HepG2 (cell line): ENCODE results near the gene PKLR. TPM values are rescaled to one million over a fixed set of nuclear protein-coding genes. Genes with fewer than 3 reads are reported as not detected.

ENCODE experiments used
- ATAD3A ChIP-seq: sonication (generic); formaldehyde crosslinking; IDR thresholded peaks from 2 replicates; pipeline ENCODE4 v1.4.0; 2020; ENCODE audit warnings: missing genetic modification reagents
- BORCS8-MEF2B ChIP-seq: sonication (generic); formaldehyde crosslinking; IDR thresholded peaks from 2 replicates; pipeline ENCODE4 v1.8.0; 2022; ENCODE audit warnings: mild to moderate bottlenecking, missing genetic modification reagents
- CREB1 ChIP-seq, 2 experiments: fragments of 450-650 bp in 1 of 2; IDR thresholded peaks; 2 replicates each; pipeline ENCODE4 v1.6.1; 2016 to 2017; ENCODE audit warnings: control low read depth in 1 of 2, mild to moderate bottlenecking in 1 of 2, missing compliant biosample characterization in 1 of 2, missing genetic modification characterization in 1 of 2
- FOXK1 ChIP-seq: sonication (generic); formaldehyde crosslinking; IDR thresholded peaks from 2 replicates; pipeline ENCODE4 v1.4.0; 2020; ENCODE audit warnings: low read depth, missing genetic modification reagents, borderline replicate concordance
- HMG20B ChIP-seq: conservative IDR thresholded peaks from 2 replicates; pipeline ENCODE4 v1.6.1; 2016; ENCODE audit warnings: missing genetic modification reagents, missing compliant biosample characterization
- MYNN ChIP-seq: sonication (generic); formaldehyde crosslinking; IDR thresholded peaks from 2 replicates; pipeline ENCODE4 v1.4.0; 2020; ENCODE audit warnings: mild to moderate bottlenecking, low read depth, missing genetic modification reagents
- POLR2A ChIP-seq, 2 experiments: IDR thresholded peaks; 2 replicates each; pipeline ENCODE4 v1.6.1; 2011; ENCODE audit warnings: low read depth in 2 of 2, low read length in 2 of 2, mild to moderate bottlenecking in 1 of 2, moderate library complexity in 1 of 2; ENCODE audit not compliant: insufficient read depth in 1 of 2
- SKI ChIP-seq: fragments of 450-650 bp; IDR thresholded peaks from one replicate; pipeline ENCODE4 v1.6.1; 2018; ENCODE audit warnings: mild to moderate bottlenecking; ENCODE audit not compliant: partially characterized antibody
- SRF ChIP-seq: IDR thresholded peaks from 2 replicates; pipeline ENCODE4 v1.6.1; 2011; ENCODE audit warnings: mild to moderate bottlenecking, low read depth, low read length, moderate library complexity
- SRSF4 ChIP-seq: fragments of 200-400 bp; formaldehyde crosslinking; IDR thresholded peaks from one replicate; pipeline ENCODE4 v1.6.1; 2018; ENCODE audit warnings: mild to moderate bottlenecking, low read depth, low read length, moderate library complexity; ENCODE audit not compliant: poor library complexity, severe bottlenecking
- ZNF143 ChIP-seq: sonication (generic); formaldehyde crosslinking; IDR thresholded peaks from 2 replicates; pipeline ENCODE4 v1.4.0; 2020; ENCODE audit warnings: missing genetic modification reagents
- ZNF331 ChIP-seq: sonication (generic); formaldehyde crosslinking; IDR thresholded peaks from 2 replicates; pipeline ENCODE4 v1.4.0; 2020; ENCODE audit warnings: missing genetic modification reagents
- polyA plus RNA-seq, 8 experiments: library from polyadenylated mRNA; depleted of rRNA in 3 of 8; stranded (reverse) in 7 of 8; unstranded in 1 of 8; fragments of >200 nt; fragmentation: Illumina TruSeq in 4 of 8; extraction: Trizol in 4 of 8; gene quantifications; 2 replicates each; pipeline versions ENCODE4 v1.2.1 to v1.2.3, GENCODE V29; 2011 to 2016; ENCODE audit warnings: low read depth in 4 of 8, missing spikeins in 1 of 8, mixed read lengths in 1 of 8; ENCODE audit not compliant: insufficient read depth in 1 of 8
- total RNA-seq, 5 experiments: library from RNA; depleted of rRNA; stranded (reverse); fragments of >200 nt; fragmentation: Illumina TruSeq; extraction: Trizol; gene quantifications; 2 replicates each; pipeline ENCODE4 v1.2.3, GENCODE V29; 2016; ENCODE audit warnings: low read depth in 1 of 5
- TF ChIP-seq, protein P1 (sequence below): sonication (generic); formaldehyde crosslinking; IDR thresholded peaks from 2 replicates; pipeline ENCODE4 v1.4.0; 2020; ENCODE audit warnings: mild to moderate bottlenecking, missing genetic modification reagents, borderline replicate concordance
- TF ChIP-seq, protein P2 (sequence below): sonication (generic); formaldehyde crosslinking; IDR thresholded peaks from 2 replicates; pipeline ENCODE4 v1.4.0; 2020; ENCODE audit warnings: missing genetic modification reagents, borderline replicate concordance
- TF ChIP-seq, protein P3 (sequence below): sonication (generic); formaldehyde crosslinking; IDR thresholded peaks from 2 replicates; pipeline ENCODE4 v1.9.0; 2021; ENCODE audit warnings: missing genetic modification reagents, borderline replicate concordance
- TF ChIP-seq, protein P4 (sequence below): IDR thresholded peaks from 2 replicates; pipeline ENCODE4 v1.4.0; 2020; ENCODE audit warnings: mild to moderate bottlenecking, missing genetic modification reagents

The PKLR gene
- total and polyA plus RNA-seq, 2 of the 13 experiments (the other 11 are each of a cell fraction or from before 2014, with no cell fraction given), result 10.3 to 29.3 TPM

DNA sequence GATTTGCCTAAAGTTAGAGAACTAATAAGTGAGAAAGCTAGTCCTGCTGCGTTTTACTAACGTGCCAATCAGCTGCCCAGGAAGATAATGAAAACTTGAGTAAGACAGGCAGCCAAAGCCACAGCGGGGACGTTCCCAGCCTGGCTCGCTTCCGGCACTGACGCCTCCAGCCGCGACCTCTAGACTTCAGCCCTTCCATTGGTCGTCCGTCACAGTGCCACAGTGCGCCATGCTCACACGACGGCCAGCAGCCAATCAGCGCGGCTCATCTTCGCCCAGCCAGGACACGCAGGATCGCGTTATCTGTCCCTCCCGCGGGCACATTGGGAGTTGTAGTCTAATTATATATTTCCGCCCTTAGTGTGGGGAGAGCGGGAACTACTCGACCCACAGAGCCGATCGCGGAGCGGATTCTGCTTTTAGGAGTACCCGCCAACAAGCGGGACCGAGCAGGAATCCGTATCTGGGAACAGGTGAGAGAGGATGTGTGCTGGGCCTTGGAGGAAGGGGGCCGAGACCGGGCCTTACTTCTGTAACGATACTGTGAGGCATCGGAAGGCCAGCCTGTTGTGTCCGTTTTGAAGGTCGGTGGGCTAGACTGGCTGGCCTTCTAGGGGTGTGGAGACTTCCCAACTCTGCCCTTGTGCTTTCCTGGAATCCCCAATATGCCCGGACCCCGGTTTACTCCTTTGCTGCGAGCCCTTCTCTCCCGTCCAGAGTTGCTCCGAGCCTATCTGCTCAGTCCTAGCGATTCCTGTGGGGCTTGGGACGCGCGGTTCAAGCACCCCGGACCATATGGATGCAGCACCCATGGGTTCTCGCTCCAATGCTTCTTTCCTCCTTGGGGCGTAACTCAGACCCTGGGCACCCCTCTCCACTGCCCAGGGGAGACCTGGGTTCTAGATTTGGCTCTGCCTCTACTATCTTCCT lies 7.5 kb upstream of the PKLR start, which contains the start of gene FDPS (continued):
- TF ChIP-seq, protein P1, sequence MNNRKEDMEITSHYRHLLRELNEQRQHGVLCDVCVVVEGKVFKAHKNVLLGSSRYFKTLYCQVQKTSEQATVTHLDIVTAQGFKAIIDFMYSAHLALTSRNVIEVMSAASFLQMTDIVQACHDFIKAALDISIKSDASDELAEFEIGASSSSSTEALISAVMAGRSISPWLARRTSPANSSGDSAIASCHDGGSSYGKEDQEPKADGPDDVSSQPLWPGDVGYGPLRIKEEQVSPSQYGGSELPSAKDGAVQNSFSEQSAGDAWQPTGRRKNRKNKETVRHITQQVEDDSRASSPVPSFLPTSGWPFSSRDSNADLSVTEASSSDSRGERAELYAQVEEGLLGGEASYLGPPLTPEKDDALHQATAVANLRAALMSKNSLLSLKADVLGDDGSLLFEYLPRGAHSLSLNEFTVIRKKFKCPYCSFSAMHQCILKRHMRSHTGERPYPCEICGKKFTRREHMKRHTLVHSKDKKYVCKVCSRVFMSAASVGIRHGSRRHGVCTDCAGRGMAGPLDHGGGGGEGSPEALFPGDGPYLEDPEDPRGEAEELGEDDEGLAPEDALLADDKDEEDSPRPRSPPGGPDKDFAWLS (CRISPR knock-in tag), result no peak
- TF ChIP-seq BORCS8-MEF2B (CRISPR knock-in tag) (peak; percentile 84; the same call in 1 of the 2 replicates), ZNF143 (CRISPR knock-in tag) (peak; percentile 99), HMG20B (CRISPR knock-in tag) (0 out of 2 replicates have a peak, but pooled peaks have one; percentile 16), ZNF331 (CRISPR knock-in tag) (peak; percentile 8; the same call in 1 of the 2 replicates), FOXK1 (CRISPR knock-in tag) (peak; percentile 81; the same call in 1 of the 2 replicates), POLR2A (IDR thresholded peaks at IDR 0.05; ENCODE audit: insufficient read depth in 1 of 2, low read depth in 2 of 2, low read length in 2 of 2) (peak; percentile 71 to 84), SKI (peak; percentile 20), MYNN (CRISPR knock-in tag) (no peak), ATAD3A (CRISPR knock-in tag) (no peak), SRSF4 (no peak), SRF (no peak), CREB1 (IDR thresholded peaks at IDR 0.05) (peak; percentile 92), CREB1 (CRISPR knock-in tag; IDR thresholded peaks at IDR 0.05) (peak; percentile 99)
- TF ChIP-seq, protein P2, sequence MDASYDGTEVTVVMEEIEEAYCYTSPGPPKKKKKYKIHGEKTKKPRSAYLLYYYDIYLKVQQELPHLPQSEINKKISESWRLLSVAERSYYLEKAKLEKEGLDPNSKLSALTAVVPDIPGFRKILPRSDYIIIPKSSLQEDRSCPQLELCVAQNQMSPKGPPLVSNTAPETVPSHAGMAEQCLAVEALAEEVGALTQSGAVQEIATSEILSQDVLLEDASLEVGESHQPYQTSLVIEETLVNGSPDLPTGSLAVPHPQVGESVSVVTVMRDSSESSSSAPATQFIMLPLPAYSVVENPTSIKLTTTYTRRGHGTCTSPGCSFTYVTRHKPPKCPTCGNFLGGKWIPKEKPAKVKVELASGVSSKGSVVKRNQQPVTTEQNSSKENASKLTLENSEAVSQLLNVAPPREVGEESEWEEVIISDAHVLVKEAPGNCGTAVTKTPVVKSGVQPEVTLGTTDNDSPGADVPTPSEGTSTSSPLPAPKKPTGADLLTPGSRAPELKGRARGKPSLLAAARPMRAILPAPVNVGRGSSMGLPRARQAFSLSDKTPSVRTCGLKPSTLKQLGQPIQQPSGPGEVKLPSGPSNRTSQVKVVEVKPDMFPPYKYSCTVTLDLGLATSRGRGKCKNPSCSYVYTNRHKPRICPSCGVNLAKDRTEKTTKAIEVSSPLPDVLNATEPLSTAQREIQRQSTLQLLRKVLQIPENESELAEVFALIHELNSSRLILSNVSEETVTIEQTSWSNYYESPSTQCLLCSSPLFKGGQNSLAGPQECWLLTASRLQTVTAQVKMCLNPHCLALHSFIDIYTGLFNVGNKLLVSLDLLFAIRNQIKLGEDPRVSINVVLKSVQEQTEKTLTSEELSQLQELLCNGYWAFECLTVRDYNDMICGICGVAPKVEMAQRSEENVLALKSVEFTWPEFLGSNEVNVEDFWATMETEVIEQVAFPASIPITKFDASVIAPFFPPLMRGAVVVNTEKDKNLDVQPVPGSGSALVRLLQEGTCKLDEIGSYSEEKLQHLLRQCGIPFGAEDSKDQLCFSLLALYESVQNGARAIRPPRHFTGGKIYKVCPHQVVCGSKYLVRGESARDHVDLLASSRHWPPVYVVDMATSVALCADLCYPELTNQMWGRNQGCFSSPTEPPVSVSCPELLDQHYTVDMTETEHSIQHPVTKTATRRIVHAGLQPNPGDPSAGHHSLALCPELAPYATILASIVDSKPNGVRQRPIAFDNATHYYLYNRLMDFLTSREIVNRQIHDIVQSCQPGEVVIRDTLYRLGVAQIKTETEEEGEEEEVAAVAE (CRISPR knock-in tag), result peak; percentile 100
- TF ChIP-seq, protein P3, sequence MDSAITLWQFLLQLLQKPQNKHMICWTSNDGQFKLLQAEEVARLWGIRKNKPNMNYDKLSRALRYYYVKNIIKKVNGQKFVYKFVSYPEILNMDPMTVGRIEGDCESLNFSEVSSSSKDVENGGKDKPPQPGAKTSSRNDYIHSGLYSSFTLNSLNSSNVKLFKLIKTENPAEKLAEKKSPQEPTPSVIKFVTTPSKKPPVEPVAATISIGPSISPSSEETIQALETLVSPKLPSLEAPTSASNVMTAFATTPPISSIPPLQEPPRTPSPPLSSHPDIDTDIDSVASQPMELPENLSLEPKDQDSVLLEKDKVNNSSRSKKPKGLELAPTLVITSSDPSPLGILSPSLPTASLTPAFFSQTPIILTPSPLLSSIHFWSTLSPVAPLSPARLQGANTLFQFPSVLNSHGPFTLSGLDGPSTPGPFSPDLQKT (CRISPR knock-in tag), result no peak
- TF ChIP-seq, protein P4, sequence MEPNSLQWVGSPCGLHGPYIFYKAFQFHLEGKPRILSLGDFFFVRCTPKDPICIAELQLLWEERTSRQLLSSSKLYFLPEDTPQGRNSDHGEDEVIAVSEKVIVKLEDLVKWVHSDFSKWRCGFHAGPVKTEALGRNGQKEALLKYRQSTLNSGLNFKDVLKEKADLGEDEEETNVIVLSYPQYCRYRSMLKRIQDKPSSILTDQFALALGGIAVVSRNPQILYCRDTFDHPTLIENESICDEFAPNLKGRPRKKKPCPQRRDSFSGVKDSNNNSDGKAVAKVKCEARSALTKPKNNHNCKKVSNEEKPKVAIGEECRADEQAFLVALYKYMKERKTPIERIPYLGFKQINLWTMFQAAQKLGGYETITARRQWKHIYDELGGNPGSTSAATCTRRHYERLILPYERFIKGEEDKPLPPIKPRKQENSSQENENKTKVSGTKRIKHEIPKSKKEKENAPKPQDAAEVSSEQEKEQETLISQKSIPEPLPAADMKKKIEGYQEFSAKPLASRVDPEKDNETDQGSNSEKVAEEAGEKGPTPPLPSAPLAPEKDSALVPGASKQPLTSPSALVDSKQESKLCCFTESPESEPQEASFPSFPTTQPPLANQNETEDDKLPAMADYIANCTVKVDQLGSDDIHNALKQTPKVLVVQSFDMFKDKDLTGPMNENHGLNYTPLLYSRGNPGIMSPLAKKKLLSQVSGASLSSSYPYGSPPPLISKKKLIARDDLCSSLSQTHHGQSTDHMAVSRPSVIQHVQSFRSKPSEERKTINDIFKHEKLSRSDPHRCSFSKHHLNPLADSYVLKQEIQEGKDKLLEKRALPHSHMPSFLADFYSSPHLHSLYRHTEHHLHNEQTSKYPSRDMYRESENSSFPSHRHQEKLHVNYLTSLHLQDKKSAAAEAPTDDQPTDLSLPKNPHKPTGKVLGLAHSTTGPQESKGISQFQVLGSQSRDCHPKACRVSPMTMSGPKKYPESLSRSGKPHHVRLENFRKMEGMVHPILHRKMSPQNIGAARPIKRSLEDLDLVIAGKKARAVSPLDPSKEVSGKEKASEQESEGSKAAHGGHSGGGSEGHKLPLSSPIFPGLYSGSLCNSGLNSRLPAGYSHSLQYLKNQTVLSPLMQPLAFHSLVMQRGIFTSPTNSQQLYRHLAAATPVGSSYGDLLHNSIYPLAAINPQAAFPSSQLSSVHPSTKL (CRISPR knock-in tag), result 0 out of 2 replicates have a peak, but pooled peaks have one; percentile 25
